Anterior cingulate cortex (tissue), 58 donors: ENCODE results near the gene PAF1.

Experiments used
- DNase-seq, 58 donors: peaks; one replicate each; lab custom pipeline; 2025; lab: John Stamatoyannopoulos, UW

PAF1 gene

GRCh38 chr19:39390751-39391437 is at the start of gene PAF1, which contains the start of gene MED29:
Gene PAF1 (minus strand): TSS chr19:39391106. CDS start chr19:39390864, 242 bp downstream.
Gene MED29 (plus strand): TSS chr19:39391378. CDS start chr19:39391423, 45 bp downstream.
- DNase-seq, result peak; percentile 71 to 100 (median 97)

GRCh38 chr19:39438270-39438934 is 47.5 kb upstream of the PAF1 start:
- DNase-seq, result no peak

GRCh38 chr19:39436350-39436716 is 45.4 kb upstream of the PAF1 start:
- no peak for DNase-seq

GRCh38 chr19:39435499-39436349 is 44.8 kb upstream of the PAF1 start, which contains the start of gene RPS16:
Gene RPS16 (minus strand): TSS chr19:39435949. CDS start chr19:39435895, 54 bp downstream.
- DNase-seq, result peak; percentile 87 to 99 (median 97)

GRCh38 chr19:39434123-39435076 is 43.5 kb upstream of the PAF1 start:
- DNase-seq, result no peak

GRCh38 chr19:39433480-39434079 is 42.7 kb upstream of the PAF1 start:
- no peak for DNase-seq

GRCh38 chr19:39432677-39433025 is 41.7 kb upstream of the PAF1 start:
- DNase-seq, result no peak

GRCh38 chr19:39430675-39431593 is 40.0 kb upstream of the PAF1 start:
- DNase-seq, result no peak

- DNase-seq, result no peak
Observed at GRCh38 chr19:39428283-39429112, 37.6 kb upstream of the PAF1 start.

GRCh38 chr19:39427707-39428106 is 36.8 kb upstream of the PAF1 start:
- no peak for DNase-seq

GRCh38 chr19:39426170-39426569 is 35.3 kb upstream of the PAF1 start:
- no peak for DNase-seq

GRCh38 chr19:39425744-39426143 is 34.8 kb upstream of the PAF1 start:
- no peak for DNase-seq

GRCh38 chr19:39424934-39425333 is 34.0 kb upstream of the PAF1 start:
- DNase-seq, result no peak

- DNase-seq, result no peak
Observed at GRCh38 chr19:39423258-39424086, 32.6 kb upstream of the PAF1 start.

GRCh38 chr19:39422020-39422419 is 31.1 kb upstream of the PAF1 start:
- DNase-seq, result no peak

- no peak for DNase-seq
Observed at GRCh38 chr19:39420769-39421168, 29.9 kb upstream of the PAF1 start.

- DNase-seq, result no peak
Observed at GRCh38 chr19:39419003-39419402, 28.1 kb upstream of the PAF1 start.
